ENCODE data around the gene NLRP2B.

DNA sequence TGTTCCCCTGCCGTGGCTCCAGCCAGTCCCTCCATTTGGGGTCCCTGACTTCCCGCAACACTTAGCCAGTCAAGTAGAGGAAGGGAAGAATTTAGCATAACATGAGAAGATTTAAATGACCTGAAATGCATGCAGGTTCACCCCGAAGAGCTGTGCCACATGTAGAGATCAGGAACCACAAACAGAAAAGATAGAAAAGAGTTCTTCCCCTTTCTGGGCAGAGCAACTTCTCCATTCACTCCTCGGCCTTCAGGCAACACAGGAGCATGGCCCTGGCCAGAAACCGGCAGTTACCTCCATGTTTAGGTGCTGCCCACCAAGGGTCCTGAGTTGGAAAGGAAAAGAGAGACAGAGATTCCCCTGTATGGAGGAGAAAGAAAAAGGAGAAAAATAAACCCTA, 5.2 kb downstream of the NLRP2B start:
- TF ChIP-seq, protein P1, sequence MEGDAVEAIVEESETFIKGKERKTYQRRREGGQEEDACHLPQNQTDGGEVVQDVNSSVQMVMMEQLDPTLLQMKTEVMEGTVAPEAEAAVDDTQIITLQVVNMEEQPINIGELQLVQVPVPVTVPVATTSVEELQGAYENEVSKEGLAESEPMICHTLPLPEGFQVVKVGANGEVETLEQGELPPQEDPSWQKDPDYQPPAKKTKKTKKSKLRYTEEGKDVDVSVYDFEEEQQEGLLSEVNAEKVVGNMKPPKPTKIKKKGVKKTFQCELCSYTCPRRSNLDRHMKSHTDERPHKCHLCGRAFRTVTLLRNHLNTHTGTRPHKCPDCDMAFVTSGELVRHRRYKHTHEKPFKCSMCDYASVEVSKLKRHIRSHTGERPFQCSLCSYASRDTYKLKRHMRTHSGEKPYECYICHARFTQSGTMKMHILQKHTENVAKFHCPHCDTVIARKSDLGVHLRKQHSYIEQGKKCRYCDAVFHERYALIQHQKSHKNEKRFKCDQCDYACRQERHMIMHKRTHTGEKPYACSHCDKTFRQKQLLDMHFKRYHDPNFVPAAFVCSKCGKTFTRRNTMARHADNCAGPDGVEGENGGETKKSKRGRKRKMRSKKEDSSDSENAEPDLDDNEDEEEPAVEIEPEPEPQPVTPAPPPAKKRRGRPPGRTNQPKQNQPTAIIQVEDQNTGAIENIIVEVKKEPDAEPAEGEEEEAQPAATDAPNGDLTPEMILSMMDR (IDR thresholded peaks at IDR 0.05 in 2 of 3, conservative IDR thresholded peaks at IDR 0.05 in 1 of 3; ENCODE audit: insufficient read depth in 2 of 3, low read depth in 1 of 3, low read length in 3 of 3): no peak
- TF ChIP-seq, protein P2, sequence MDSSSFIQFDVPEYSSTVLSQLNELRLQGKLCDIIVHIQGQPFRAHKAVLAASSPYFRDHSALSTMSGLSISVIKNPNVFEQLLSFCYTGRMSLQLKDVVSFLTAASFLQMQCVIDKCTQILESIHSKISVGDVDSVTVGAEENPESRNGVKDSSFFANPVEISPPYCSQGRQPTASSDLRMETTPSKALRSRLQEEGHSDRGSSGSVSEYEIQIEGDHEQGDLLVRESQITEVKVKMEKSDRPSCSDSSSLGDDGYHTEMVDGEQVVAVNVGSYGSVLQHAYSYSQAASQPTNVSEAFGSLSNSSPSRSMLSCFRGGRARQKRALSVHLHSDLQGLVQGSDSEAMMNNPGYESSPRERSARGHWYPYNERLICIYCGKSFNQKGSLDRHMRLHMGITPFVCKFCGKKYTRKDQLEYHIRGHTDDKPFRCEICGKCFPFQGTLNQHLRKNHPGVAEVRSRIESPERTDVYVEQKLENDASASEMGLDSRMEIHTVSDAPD (CRISPR knock-in tag; IDR thresholded peaks at IDR 0.05): no peak
- TF ChIP-seq SIX5 (IDR thresholded peaks at IDR 0.05; ENCODE audit: borderline replicate concordance in 1 of 2, insufficient read depth in 1 of 2, low read depth in 1 of 2, low read length in 2 of 2) (no peak), EZH2 (IDR thresholded peaks at IDR 0.05; ENCODE audit: borderline replicate concordance, low read depth, low read length) (no peak), ADNP (tag; IDR thresholded peaks at IDR 0.05) (no peak), POLR2A (conservative IDR thresholded peaks at IDR 0.05) (no peak), TEAD2 (tag; IDR thresholded peaks at IDR 0.05) (no peak), ZNF184 (CRISPR knock-in tag; IDR thresholded peaks at IDR 0.05) (no peak), TGIF2 (CRISPR knock-in tag; IDR thresholded peaks at IDR 0.05) (no peak), TAF7 (tag; IDR thresholded peaks at IDR 0.05) (no peak)
- TF ChIP-seq, protein P3, sequence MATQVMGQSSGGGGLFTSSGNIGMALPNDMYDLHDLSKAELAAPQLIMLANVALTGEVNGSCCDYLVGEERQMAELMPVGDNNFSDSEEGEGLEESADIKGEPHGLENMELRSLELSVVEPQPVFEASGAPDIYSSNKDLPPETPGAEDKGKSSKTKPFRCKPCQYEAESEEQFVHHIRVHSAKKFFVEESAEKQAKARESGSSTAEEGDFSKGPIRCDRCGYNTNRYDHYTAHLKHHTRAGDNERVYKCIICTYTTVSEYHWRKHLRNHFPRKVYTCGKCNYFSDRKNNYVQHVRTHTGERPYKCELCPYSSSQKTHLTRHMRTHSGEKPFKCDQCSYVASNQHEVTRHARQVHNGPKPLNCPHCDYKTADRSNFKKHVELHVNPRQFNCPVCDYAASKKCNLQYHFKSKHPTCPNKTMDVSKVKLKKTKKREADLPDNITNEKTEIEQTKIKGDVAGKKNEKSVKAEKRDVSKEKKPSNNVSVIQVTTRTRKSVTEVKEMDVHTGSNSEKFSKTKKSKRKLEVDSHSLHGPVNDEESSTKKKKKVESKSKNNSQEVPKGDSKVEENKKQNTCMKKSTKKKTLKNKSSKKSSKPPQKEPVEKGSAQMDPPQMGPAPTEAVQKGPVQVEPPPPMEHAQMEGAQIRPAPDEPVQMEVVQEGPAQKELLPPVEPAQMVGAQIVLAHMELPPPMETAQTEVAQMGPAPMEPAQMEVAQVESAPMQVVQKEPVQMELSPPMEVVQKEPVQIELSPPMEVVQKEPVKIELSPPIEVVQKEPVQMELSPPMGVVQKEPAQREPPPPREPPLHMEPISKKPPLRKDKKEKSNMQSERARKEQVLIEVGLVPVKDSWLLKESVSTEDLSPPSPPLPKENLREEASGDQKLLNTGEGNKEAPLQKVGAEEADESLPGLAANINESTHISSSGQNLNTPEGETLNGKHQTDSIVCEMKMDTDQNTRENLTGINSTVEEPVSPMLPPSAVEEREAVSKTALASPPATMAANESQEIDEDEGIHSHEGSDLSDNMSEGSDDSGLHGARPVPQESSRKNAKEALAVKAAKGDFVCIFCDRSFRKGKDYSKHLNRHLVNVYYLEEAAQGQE (IDR thresholded peaks at IDR 0.05; ENCODE audit: borderline replicate concordance): no peak
- TF ChIP-seq, protein P3 (CRISPR knock-in tag; IDR thresholded peaks at IDR 0.05; ENCODE audit: low read depth): no peak
- TF ChIP-seq, protein P4, sequence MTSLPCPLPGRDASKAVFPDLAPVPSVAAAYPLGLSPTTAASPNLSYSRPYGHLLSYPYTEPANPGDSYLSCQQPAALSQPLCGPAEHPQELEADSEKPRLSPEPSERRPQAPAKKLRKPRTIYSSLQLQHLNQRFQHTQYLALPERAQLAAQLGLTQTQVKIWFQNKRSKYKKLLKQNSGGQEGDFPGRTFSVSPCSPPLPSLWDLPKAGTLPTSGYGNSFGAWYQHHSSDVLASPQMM (CRISPR knock-in tag; IDR thresholded peaks at IDR 0.05): no peak
- TF ChIP-seq, protein P5, sequence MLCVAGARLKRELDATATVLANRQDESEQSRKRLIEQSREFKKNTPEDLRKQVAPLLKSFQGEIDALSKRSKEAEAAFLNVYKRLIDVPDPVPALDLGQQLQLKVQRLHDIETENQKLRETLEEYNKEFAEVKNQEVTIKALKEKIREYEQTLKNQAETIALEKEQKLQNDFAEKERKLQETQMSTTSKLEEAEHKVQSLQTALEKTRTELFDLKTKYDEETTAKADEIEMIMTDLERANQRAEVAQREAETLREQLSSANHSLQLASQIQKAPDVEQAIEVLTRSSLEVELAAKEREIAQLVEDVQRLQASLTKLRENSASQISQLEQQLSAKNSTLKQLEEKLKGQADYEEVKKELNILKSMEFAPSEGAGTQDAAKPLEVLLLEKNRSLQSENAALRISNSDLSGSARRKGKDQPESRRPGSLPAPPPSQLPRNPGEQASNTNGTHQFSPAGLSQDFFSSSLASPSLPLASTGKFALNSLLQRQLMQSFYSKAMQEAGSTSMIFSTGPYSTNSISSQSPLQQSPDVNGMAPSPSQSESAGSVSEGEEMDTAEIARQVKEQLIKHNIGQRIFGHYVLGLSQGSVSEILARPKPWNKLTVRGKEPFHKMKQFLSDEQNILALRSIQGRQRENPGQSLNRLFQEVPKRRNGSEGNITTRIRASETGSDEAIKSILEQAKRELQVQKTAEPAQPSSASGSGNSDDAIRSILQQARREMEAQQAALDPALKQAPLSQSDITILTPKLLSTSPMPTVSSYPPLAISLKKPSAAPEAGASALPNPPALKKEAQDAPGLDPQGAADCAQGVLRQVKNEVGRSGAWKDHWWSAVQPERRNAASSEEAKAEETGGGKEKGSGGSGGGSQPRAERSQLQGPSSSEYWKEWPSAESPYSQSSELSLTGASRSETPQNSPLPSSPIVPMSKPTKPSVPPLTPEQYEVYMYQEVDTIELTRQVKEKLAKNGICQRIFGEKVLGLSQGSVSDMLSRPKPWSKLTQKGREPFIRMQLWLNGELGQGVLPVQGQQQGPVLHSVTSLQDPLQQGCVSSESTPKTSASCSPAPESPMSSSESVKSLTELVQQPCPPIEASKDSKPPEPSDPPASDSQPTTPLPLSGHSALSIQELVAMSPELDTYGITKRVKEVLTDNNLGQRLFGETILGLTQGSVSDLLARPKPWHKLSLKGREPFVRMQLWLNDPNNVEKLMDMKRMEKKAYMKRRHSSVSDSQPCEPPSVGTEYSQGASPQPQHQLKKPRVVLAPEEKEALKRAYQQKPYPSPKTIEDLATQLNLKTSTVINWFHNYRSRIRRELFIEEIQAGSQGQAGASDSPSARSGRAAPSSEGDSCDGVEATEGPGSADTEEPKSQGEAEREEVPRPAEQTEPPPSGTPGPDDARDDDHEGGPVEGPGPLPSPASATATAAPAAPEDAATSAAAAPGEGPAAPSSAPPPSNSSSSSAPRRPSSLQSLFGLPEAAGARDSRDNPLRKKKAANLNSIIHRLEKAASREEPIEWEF (CRISPR knock-in tag; IDR thresholded peaks at IDR 0.05): no peak
